ENCODE results near the gene TNS2. TPM values are rescaled to one million over a fixed set of nuclear protein-coding genes. Genes with fewer than 3 reads are reported as not detected.

TNS2 gene
- total RNA-seq, 1 donor from 2014 or later, result 2.5 TPM

- intact Hi-C loops (cut with micrococcal nuclease), result no loop called here
These were observed 5.8 kb downstream of the TNS2 start for GRCh38 chr12:53055471-53056266.

- intact Hi-C loops (cut with micrococcal nuclease), result no loop called here
These were observed 6.4 kb downstream of the TNS2 start for GRCh38 chr12:53056296-53056695.

- intact Hi-C loops (cut with micrococcal nuclease), result no loop called here
These were observed 7.0 kb downstream of the TNS2 start for GRCh38 chr12:53056901-53057300.

GRCh38 chr12:53057816-53058500 is 8.1 kb downstream of the TNS2 start:
- intact Hi-C loops (cut with micrococcal nuclease), result no loop called here

GRCh38 chr12:53058674-53059433 is 9.0 kb downstream of the TNS2 start:
- intact Hi-C loops (cut with micrococcal nuclease), result no loop called here

GRCh38 chr12:53059434-53060063 is 9.7 kb downstream of the TNS2 start:
- intact Hi-C loops (cut with micrococcal nuclease), result no loop called here

GRCh38 chr12:53060064-53060720 is 10.3 kb downstream of the TNS2 start:
- intact Hi-C loops (cut with micrococcal nuclease), result no loop called here

- intact Hi-C loops (cut with micrococcal nuclease), result no loop called here
These were observed 10.9 kb downstream of the TNS2 start for GRCh38 chr12:53060721-53061276.

- intact Hi-C loops (cut with micrococcal nuclease), result no loop called here
These were observed 11.6 kb downstream of the TNS2 start for GRCh38 chr12:53061404-53062010.

GRCh38 chr12:53062011-53062961 is 12.4 kb downstream of the TNS2 start:
- intact Hi-C loops (cut with micrococcal nuclease), result no loop called here

- intact Hi-C loops (cut with micrococcal nuclease), result no loop called here
These were observed 13.3 kb downstream of the TNS2 start for GRCh38 chr12:53062977-53063707.

GRCh38 chr12:53063708-53064612 is 14.1 kb downstream of the TNS2 start:
- intact Hi-C loops (cut with micrococcal nuclease), result no loop called here

- intact Hi-C loops (cut with micrococcal nuclease), result no loop called here
These were observed 15.0 kb downstream of the TNS2 start for GRCh38 chr12:53064613-53065436.

GRCh38 chr12:53065470-53065869 is 15.6 kb downstream of the TNS2 start:
- intact Hi-C loops (cut with micrococcal nuclease), result no loop called here

GRCh38 chr12:53065975-53066931 is 16.4 kb downstream of the TNS2 start:
- intact Hi-C loops (cut with micrococcal nuclease), result loop anchor here (1.0 kb wide), 3 partner anchors 13 to 229 kb away; partner anchors contain the start of genes PFDN5 and SPRYD3

All from T-helper 1 cell treated with Interleukin-12 subunit alpha and Interleukin-12 subunit beta and Interleukin-4 antibody, amounts not matched to agents 30 ng/mL and 1 ng/mL, for 36 hours (primary cell).